MV-4-11 (cell line): ENCODE results near the gene ATCAY.
"Not testable (repeated sequence)": the region's sequence is repeated elsewhere in the genome, so short reads cannot be mapped to it uniquely, and the experiment has no call there.

ENCODE experiments used
- DNase-seq: peaks from one replicate; lab custom pipeline; 2025; lab: John Stamatoyannopoulos, UW

The ATCAY gene

DNA sequence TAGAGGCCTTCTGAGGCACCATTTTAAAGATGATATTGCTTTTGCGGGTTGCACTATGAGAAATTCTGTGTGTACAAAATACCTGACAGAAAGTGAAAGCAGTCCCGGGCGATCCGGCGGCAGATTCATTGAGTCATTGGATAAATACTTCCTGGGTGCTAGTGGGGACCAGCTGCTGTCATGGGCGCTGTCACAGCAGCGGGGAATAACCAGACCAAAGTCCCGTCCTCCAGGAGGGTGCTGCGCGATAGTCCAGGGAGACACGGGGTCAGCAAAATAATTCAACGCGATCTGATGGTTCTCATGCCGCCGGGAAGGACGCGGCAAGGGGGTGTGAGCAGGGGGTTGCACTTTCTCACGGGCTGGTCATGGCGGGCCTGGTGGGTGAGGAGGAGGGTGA is 25.2 kb upstream of the ATCAY start:
- DNase-seq, result no peak

DNA sequence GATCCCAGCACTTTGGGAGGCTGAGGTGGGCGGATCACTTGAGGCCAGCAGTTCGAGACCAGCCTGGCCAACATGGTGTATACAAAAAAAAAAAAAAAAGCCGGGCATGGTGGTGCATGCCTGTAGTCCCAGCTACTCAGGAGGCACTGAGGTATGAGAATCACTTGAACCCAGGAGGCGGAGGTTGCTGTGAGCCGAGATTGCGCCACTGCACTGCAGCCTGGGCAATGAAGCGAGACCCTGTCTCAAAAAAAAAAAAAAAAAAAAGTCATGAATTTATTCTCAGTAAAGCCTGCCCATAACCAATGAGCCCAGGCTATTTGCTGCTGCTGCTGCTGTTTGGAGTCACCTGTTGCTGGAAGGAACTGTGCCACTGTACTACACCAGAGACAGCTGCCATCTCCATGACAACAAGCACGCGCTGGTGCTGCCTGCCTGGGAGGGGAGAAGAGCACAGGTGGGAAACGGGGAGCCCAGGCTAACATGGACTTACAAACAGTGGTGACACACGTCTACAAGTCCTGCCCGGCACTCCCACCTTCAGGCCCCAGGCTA is 23.0 kb upstream of the ATCAY start:
- DNase-seq, result no peak

DNA sequence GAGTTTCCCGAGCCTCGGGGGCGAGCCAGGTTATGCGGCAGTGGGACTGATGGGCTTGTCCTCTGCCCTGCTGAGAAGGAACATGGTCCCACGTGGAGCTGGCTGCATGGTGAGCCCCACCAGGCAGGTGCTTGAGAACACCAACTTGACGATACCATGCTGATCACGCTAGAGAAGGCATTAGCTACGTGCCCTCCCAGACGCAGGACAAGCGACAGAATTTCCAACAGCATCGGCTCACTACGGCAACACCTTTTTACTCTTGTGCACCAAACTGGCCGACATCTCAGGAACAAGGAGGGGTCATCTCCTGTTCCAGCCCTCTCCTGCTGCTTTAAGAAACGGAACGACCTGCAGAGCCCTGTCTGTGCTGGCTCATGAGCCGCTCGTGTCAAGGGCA is 20.0 kb upstream of the ATCAY start:
- no peak for DNase-seq

DNA sequence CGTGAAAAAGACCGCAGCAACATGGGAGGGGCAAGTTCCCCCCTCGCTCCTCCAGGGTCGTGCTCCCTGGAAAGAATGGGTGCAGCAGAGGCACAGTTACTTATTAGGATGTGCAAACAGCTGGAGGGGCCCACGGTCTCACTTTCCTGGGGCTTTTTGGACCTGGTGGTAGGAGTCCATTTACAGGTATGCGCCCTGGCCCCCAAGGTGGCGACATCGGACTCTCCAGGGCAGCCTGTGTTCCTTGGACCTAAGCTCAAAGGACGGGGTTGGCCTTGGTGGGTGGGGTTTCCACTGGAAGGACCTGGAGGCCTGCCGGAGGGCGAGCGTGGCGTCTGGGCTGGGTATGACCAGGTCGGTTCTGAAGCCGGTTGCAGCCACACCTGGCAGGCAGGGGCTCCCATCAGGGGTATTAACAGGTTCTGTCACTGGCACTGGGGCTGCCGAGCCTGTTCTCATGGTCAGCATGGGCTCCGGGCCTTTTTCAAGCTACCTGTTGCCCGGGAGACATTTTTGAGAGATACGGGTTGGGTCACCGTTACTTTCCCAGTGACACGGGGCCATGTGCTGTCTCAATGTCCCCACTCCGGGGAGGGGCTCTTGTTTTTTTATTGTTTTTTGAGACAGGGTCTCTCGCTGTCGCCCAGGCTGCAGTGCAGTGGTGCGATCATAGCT is 17.5 kb upstream of the ATCAY start:
- no peak for DNase-seq

DNA sequence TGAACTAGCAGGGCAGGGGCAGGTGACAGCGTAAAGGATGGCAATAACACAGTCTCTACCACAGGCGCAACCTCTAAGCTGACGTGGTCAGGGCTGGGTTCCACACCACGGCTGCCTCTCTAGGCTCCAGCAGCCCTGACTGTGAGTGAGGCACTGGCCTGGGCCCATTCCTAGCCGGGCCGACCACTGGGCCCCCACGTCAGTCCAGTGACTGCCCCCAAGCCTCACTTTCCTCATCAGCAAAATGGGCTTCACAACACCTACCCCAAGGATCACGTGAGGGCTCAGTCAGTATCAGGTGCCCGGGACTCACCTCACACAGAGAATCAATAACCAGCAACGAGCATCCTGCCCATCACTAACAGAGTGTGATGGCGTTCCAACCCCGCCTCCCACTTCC is 16.8 kb upstream of the ATCAY start:
- DNase-seq, result no peak

DNA sequence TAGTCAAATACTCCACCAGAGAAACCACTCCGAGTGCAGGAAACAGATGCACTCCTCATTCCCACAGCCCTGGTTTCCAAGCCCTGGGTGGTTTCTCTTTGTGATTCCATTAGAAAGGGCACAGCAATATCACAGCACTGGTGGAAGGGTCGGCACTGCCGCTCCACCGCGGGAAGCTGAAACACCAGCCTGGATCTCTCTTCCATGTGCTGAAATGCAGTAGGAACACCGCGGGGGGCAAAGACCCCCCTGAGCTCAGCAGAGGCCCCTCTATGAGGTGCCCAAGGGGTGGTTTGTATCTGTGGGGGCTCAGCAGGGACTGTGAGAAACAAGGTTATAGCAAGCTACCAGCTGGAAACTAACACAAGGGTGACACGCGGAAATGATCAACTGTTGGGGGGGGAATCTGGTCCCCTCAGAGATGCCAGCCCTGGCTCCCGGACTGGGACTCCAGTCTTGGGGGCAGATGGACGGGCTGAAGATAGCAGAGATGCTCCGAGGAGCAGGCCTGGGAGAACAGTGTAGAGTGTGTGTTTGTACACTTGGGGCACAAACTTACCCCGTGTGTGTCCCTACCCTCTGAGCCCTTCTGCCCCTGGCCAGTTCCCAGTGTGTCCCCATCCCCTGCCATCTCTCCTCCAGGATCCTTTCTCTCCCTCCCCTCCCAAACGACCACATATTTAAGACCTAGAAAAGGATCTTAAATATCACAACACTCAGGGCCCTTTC is 13.4 kb upstream of the ATCAY start:
- DNase-seq, result no peak

DNA sequence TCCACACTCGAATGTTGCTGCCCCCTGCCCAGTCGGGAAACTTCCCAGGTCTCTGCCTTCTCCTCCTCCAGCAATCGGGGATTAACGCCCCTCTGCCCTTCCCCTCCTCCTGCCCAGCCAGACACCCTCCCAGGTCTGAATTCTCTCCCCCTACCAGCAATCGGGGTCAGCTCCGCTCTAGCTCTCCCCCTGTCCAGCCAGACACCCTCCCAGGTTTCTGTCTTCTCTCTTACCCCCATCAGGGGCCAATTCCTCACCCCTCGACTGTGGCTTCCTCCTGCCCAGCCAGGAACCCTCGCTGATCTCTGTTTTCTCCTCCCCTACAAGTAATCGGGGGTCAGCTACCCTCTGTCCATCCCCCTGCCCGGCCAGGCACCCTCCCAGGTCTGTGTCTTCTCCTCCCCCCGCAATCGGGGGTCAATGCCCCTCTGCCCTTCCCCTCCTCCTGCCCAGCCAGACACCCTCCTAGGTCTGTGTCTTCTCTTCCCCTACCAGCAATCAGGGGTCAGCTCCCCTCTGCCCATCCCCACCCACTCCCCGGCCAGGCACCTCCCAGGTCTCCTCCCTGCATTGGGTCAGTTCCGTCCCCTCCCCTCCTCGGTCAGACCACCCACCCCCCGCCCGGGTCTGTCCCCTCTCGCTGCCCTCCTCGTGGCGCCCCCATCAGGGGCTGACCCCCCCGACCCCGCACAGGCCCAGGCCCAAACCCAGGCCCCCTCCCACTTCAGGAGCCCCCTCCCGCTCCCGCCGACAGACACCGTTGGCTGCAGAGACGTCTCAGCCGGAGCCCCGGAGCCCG is 12.3 kb upstream of the ATCAY start:
- DNase-seq, result no peak

DNA sequence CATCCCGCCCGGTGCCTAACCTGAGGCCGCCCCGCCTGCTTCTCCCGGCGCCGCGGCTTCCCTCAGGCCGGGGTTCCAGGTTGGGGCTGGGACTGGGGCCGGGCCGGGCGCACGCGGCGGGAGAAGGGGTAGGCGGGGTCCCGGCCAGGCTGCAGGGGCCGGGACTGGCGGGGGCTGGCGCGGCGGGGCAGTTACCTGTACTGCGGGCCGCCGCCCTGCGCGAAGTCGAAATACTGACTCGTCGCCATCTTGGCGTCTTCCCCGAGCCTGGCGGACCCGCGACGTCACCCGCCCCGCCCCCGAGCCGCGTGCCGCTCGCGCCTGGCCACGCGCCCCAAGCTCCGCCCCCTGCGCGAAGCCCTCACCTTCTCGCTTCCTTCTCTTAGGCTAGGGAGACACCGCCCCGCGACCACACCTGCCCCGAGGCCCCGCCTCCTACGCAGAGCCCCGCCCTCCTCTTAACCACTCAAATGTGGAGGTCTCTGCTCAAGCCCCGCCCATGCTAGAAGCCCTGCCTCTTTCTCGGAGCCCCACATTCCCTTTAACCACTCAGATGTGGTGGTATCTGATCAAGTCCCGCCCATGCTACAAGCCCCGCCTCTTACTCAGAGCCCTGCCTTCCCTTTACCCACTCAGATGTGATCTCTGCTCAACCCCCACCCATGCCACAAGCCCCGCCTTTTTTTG is 11.6 kb upstream of the ATCAY start, which contains the start of gene ZFR2:
TSS of gene ZFR2 (minus strand) at position 269 of the 687 bp plus-strand sequence. CDS start at position 248, 21 bp downstream.
- DNase-seq, result no peak

DNA sequence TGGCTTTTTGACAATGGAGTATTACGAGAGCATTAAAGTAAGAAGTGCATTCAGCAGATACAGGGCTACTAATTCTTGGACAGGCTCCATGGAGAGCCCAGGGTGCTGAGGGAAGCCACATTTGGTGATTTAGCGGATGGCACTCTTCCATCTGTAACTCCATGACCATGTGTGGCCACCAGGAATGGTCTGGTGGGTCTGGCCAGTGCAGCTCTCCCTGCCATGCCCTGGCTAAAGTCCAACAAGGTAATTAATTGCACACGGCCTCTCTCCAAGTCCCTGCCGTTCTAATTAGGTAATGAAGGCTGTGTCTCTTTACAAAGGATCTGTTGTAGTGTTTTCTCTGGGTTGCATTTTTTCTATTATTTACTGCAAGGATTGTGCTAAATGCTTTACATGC is 7.3 kb upstream of the ATCAY start:
- no peak for DNase-seq

DNA sequence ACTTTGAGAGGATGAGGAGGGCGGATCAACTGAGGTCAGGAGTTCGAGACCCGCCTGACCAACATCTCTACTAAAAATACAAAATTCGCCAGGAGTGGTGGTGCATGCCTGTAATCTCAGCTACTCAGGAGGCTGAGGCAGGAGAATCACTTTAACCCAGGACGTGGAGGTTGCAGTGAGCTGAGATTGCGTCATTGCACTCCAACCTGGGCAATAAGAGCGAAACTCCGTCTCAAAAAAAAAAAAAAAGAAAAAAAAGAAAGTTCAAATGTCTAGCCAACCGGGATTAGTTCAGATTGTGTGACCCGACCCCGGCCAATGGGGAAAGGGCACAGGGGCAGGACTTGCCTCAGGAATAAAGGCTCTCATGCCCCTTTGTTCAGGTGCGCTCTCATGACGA is 5.8 kb upstream of the ATCAY start:
- not testable (repeated sequence) for DNase-seq

DNA sequence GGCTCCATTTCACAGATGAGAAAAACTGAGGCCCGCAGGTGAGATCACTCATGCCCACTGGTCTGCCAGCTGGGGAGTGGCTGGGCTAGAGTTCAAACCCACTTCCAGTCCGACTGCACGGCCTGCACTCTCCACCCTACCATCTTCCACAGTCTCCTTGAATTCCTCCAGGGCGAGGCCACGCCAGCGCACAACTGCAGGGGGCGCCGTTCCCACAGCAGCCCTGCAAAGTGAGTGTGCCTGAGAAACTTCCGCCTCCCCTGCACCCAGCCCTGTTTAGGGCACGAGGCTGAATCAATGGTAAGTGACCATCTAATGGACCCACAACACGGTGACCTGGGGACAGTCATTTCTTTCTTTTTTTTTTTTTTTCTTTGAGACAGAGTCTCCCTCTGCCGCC is 829 bp upstream of the ATCAY start:
- no peak for DNase-seq

DNA sequence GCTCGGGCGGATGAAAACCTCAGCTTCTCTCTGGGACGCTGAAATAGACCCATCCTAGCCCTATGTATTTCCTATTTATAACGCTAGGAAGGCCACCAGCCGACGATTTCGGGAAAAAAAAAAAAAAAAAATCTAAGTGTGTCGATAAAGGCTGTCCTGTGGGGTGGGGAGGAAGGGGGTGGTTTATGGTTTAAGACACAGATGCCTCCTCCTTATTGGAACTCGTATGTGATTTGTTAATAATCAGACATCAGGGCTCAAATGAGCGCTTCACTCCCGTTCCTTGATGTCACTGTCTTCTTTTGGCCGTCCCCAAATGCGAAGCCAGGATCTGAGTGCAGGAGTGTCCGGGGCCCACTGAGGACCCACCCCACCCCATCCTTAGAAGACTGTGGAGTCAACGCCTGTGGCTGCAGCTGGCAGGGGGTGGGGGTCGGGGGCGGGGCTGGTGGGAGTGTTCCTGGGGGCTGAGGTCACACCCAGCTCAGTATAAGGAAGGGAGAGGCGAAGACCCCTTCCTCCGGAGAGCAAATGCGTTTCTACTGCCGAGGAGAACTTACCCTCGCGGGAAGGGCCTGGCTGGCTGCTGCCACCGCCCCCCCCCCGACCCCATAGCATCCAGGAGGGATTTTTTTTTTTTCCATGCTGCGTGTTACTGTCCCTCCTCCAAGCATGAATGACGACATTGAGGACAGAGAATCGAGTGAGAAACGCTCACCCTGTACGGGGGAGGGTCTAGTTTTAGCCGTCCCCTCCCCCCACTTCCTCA is 971 bp downstream of the ATCAY start:
- DNase-seq, result peak; percentile 25

DNA sequence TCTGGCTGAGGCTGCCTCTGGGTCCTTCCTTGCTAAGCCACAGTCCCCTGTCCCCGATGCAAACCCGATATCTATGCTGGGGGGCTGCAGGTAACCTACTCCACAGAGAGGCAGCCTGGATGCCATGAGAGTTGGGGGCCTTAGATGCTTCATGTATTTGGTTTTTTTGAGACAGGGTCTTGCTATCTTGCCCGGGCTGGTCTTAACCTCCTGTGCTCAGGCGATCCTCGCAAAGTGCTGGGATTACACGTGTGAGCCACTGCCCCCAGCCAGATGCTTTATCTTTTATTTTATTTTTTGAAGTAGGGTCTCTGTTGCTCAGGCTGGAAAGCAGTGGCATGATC is 1.5 kb downstream of the ATCAY start:
- no peak for DNase-seq

DNA sequence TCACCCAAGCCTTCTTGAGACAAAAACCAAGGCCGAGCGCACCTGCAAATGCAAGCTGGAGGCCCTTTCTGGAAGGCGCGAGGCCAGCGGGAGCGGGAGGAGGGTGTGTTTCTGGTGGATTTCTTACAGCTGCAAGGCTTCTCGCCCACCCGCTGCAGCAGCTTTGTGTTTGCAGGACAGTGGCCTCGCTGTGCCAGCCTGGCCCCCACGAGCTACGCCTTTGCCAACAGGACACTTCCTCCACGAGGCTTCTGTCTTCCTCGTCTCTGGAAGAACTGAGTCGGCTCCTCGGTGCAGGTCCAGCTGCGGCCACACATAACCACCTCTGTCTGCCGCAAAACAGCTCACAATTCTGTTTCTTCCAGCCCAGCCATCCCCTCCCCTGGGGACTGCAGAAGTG is 10.1 kb downstream of the ATCAY start:
- no peak for DNase-seq

DNA sequence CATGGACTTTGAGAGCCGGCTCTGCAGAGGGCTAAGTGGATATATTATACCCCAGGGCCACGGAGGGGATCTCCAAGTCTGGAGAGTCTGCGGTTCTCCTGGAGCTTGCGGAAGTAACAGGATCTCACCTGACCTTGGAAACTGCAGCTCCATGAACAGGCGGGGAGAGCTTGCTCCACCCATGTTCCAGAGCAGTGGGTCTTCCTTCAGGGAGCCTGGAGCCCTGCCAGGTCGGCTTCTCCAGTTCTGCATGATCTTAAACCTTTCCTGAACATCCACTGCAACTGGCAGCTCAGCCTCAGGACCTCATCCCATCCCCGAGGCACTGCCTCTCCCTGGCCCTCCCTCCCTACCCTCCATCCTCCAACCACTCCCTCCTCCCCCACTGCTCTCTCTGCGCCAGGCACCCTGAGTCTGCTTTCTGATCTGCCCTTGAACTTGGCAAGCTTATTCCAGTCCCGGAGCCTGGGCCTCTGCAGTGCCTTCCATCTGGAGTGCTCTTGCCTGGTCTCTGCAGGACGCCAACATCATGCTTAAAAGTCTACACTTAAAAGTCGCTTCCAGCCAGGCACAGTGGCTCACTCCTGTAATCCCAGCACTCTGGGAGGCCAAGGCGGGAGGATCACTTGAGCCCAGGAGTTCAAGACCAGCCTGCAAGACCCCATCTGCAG is 13.2 kb downstream of the ATCAY start:
- no peak for DNase-seq

DNA sequence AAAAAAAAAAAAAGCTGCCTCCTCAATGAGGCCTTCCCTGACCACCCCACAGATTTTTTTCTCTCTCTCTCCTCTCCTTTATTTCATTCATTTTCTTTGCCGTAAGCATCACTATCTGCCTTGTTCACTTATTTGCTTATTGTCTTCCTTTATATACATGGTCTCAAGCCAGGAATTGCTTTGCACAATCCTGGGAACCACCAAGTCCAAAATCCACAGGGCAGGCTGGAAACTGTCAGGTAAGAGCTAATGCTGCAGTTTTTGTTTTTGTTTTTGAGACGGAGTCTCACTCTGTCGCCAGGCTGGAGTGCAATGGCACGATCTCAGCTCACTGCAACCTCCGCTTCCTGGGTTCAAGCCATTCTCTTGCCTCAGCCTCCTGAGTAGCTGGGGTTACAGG is 14.5 kb downstream of the ATCAY start:
- DNase-seq, result not testable (repeated sequence)

DNA sequence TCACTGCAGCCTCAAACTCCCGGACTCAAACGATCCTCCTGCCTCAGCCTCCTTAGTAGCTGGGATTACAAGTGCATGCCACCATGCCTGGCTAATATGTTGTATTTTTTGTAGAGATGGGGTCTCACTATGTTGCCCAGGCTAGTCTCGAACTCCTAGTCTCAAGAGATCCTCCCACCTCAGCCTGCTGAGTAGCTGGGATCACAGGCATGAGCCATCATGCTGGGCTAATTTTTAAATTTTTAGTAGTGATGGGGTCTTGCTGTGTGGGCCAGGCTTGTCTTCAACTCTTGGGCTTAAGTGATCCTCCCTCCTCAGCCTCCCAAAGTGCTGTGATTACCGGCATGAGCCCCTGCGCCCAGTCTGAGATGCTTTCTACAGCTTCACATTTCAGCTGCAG is 15.3 kb downstream of the ATCAY start:
- DNase-seq, result no peak

DNA sequence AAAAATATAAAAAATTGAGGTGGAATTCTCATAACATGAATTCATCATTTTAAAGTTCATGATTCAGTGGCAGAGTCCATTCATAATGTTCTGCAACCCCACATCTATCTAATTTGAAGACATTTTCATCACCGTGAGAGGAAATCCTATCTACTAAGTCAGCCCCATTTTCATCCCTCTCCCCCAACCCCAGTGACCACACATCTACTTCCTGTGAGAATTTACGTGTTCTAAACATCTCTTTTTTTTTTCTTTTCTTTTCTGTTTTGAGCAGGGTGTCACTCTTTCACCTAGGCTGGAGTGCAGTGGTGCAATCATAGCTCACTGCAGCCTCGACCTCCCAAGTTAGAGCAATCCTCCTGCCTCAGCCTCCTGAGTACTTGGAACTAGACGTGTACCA is 17.5 kb downstream of the ATCAY start:
- no peak for DNase-seq

DNA sequence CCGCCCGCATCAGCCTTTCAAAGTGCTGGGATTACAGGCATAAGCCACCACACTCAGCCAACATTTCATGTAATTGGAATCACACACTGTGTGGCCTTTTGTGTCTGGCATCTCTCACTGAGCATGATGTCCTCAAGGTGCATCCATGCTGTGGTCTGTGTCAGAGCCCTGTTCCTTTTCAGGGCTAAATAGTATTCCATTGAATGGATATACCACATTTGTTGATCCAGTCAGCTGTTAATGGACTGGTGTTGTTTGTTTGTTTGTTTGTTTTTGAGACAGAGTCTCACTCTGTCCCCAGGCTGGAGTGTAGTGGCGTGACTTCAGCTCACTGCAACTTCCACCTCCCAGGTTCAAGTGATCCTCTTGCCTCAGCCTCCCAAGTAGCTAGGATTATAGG is 17.9 kb downstream of the ATCAY start:
- DNase-seq, result no peak

DNA sequence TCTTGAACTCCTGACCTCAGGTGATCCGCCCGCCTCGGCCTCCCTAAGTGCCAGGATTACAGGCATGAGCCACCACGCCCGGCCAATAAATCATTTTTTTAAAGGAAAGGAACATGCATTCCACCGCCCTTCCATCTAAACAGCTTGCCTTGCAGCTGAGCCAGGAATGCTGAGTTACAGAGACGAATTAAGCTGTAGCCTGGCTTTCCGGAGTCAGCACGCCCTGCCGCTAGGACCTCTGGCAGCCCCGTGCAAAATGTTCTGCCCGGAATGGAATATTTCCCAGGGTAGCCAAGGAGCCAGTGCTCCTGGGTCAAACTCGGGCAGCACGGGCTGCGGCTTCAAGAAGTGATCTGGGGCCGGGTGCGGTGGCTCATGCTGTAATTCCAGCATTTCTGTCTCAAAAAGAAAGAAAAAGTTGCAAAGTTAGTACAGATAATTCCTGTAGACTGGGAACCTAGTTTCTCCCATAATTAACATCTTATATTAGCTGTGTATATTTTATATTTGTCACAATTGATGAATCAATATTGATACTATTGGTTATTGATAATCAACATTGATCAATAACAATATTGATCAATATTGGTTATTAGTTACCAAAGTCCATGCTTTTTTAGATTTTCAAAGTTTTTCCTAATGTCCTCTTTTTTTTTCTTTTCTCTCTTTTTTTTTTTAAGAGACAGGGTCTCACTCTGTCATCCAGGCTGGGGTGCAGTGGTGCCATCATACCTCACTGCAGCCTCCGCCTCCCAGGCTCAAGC is 19.2 kb downstream of the ATCAY start:
- no peak for DNase-seq
